Osteocyte (in vitro differentiated cells): ENCODE data around the gene LTB4R2. TPM values are rescaled to one million over a fixed set of nuclear protein-coding genes. Genes with fewer than 3 reads are reported as not detected.

Source experiments
- DNase-seq: peaks from one replicate; pipeline ENCODE4 v3.0.0; 2021; ENCODE audit warnings: mixed read lengths; ENCODE audit not compliant: unreplicated experiment; ENCODE audit errors: extremely low spot score
- H3K27ac Mint-ChIP-seq: one replicate; pipeline ENCODE4 v1.8.0; 2021; ENCODE audit warnings: mild to moderate bottlenecking, mixed read lengths; ENCODE audit not compliant: unreplicated experiment
- H3K27me3 Mint-ChIP-seq: one replicate; pipeline ENCODE4 v1.8.0; 2021; ENCODE audit warnings: mixed read lengths; ENCODE audit not compliant: unreplicated experiment
- H3K36me3 Mint-ChIP-seq: one replicate; pipeline ENCODE4 v1.8.0; 2021; ENCODE audit warnings: mixed read lengths; ENCODE audit not compliant: unreplicated experiment
- H3K4me1 Mint-ChIP-seq: one replicate; pipeline ENCODE4 v1.8.0; 2021; ENCODE audit warnings: mixed read lengths; ENCODE audit not compliant: unreplicated experiment
- H3K4me3 Mint-ChIP-seq: one replicate; pipeline ENCODE4 v1.8.0; 2021; ENCODE audit warnings: mild to moderate bottlenecking, moderate library complexity, mixed read lengths; ENCODE audit not compliant: unreplicated experiment
- H3K9me3 Mint-ChIP-seq: one replicate; pipeline ENCODE4 v1.8.0; 2021; ENCODE audit warnings: mixed read lengths; ENCODE audit not compliant: unreplicated experiment
- total RNA-seq: library from RNA; stranded (reverse); gene quantifications from 2 replicates; pipeline ENCODE4 v1.2.1, GENCODE V29; 2021
- TF ChIP-seq, protein P1 (sequence below): fragments of 200-600 bp; sonication (generic); IDR thresholded peaks from 2 replicates; pipeline ENCODE4 v1.5.0; 2021; ENCODE audit warnings: antibody characterized with exemption, mild to moderate bottlenecking, moderate library complexity

LTB4R2 gene
- total RNA-seq, 1 donor from 2014 or later: 14.9 TPM

DNA sequence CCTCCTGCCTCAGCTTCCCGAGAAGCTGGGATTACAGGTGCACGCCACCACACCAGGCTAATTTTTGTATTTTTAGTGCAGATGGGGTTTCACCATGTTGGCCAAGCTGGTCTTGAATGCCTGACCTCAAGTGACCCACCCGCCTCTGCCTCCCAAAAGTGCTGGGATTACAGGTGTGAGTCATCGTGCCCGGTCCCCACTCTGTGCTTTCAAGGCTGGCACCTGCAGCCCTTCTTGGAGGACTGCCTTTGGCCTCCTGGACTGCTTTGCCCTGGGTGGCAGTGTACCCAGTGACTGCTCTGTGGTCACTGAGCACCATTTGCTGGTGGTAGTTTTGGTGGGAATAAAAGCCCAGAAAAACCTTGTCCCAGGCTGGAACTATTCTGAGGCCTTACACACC is 22.9 kb upstream of the LTB4R2 start:
- TF ChIP-seq, protein P1, sequence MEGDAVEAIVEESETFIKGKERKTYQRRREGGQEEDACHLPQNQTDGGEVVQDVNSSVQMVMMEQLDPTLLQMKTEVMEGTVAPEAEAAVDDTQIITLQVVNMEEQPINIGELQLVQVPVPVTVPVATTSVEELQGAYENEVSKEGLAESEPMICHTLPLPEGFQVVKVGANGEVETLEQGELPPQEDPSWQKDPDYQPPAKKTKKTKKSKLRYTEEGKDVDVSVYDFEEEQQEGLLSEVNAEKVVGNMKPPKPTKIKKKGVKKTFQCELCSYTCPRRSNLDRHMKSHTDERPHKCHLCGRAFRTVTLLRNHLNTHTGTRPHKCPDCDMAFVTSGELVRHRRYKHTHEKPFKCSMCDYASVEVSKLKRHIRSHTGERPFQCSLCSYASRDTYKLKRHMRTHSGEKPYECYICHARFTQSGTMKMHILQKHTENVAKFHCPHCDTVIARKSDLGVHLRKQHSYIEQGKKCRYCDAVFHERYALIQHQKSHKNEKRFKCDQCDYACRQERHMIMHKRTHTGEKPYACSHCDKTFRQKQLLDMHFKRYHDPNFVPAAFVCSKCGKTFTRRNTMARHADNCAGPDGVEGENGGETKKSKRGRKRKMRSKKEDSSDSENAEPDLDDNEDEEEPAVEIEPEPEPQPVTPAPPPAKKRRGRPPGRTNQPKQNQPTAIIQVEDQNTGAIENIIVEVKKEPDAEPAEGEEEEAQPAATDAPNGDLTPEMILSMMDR: no peak
- Mint-ChIP-seq H3K36me3 (peaks cover 11% of the 10 kb centered on the region), H3K4me3 (no peak overlapping the region), H3K4me1 (peaks cover 5% of the 10 kb centered on the region), H3K27ac (no peak overlapping the region), H3K27me3 (no peaks in the 10 kb centered on the region), H3K9me3 (no peaks in the 10 kb centered on the region)
- no peak for DNase-seq

DNA sequence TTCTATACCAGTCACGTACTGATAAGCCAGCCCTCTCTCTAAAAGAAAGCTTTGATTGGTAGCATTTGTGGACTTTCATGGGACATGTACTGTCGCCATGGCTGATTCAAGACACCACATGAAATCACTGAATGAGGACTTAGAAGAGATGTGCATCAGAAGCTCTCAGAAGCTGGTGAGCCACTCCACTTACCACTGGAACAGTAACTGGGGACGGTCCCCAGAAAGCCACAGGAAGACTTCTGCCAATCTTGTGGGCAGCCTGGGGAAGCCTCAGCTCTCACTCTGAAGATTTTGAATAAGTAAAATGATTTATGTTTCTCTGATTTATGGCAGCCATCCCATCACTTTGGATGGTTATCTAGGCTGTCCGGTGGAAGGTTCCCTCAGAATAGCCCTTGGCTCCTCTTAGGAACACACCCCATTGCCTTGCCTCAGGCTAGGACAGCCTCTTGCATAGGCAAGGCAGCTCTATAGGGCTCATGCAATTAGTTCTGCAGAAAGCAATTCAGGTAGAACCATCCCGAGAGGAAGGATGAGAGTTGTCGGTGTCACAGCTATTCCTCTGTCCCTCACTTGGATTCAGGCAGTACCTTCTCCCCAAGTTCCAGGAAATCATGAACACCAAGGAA is 20.2 kb upstream of the LTB4R2 start:
- no peak overlapping the region for H3K4me3 Mint-ChIP-seq
- TF ChIP-seq, protein P1: no peak
- H3K9me3 Mint-ChIP-seq: no peaks in the 10 kb centered on the region
- H3K27ac Mint-ChIP-seq: no peak overlapping the region
- H3K4me1 Mint-ChIP-seq: no peaks in the 10 kb centered on the region
- H3K27me3 Mint-ChIP-seq: no peaks in the 10 kb centered on the region
- peaks cover 16% of the 10 kb centered on the region for H3K36me3 Mint-ChIP-seq
- DNase-seq: no peak

DNA sequence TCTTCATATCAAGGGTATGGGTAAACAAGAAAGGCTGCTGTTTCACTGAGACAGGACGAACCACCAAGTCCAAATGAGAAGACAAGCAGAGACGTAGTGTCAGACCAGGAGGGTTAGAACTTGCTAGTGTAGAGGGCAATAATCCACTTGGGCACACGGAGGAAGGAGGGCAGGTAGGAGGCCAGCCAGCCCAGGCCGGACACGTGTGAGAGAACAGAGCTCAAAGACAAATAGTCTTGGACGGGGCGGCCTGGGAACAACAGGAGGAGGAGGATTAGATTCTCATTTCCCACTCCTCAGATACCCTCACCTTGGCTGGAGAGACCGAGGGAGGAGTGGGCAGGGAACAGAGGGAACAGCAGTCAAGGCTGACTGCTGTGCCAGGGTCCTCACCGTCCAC is 19.2 kb upstream of the LTB4R2 start:
- TF ChIP-seq, protein P1: no peak
- no peak for DNase-seq
- no peak overlapping the region for H3K27ac Mint-ChIP-seq
- no peaks in the 10 kb centered on the region for H3K27me3 Mint-ChIP-seq
- H3K9me3 Mint-ChIP-seq: no peaks in the 10 kb centered on the region
- peaks cover 1% of the 10 kb centered on the region for H3K4me1 Mint-ChIP-seq
- no peak overlapping the region for H3K4me3 Mint-ChIP-seq
- H3K36me3 Mint-ChIP-seq: peaks cover 18% of the 10 kb centered on the region

DNA sequence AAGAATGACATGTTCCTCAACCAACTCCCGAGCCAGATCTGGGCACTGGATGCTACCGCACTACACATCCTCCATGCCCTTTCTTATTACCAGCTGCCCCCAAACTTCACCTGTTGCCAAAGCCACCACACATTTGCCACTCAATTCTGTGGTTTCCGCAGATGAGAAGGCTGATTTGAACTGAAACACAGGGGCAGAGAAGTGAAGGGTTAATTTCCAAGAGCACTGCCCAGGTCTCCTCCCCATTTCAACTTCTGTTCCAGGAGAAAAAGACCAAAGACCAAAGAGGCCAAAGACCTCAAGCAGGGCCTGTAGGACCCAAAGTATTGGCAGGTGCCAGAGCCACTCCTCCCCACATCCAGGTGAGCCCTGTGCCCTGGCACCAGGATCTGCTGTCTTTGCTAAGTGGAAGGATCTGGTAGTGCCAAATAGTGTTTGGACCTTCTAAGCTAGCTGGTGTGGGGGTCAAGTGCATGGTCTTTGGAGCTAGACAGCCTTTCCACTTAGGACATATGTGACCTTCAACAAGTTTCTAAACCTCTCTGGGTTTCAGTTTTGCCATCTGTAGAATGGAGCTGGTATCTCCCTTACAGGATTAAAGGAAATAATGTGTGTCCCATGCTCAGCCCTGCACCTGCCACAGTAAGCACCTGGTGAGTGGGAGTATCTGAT is 18.4 kb upstream of the LTB4R2 start:
- H3K27ac Mint-ChIP-seq: no peak overlapping the region

More for the DNA sequence above, 18.4 kb upstream of the LTB4R2 start:
- Mint-ChIP-seq H3K27me3 (no peaks in the 10 kb centered on the region), H3K36me3 (peaks cover 20% of the 10 kb centered on the region), H3K4me3 (no peak overlapping the region), H3K9me3 (no peaks in the 10 kb centered on the region), H3K4me1 (peaks cover 4% of the 10 kb centered on the region)
- DNase-seq: no peak
- TF ChIP-seq, protein P1: no peak
